Body of pancreas (tissue), 4 donors: Measurements from ENCODE around the gene ESX1. TPM values are rescaled to one million over a fixed set of nuclear protein-coding genes. Genes with fewer than 3 reads are reported as not detected.

Experiments used
- ATAC-seq: fragments of 150-250 bp; one replicate; pipeline ENCODE4 v1.9.1; 2016
- DNase-seq, 4 donors: peaks; one replicate each; pipeline ENCODE4 v3.0.0-alpha.2; 2019
- H3K27ac ChIP-seq, 4 donors: fragments of 200-600 bp; sonication (generic); 1 replicate in 3 of 4; 2 replicates in 1 of 4; pipeline versions ENCODE4 v1.5.1 to v1.6.1; 2016 to 2019; ENCODE audit warnings: mild to moderate bottlenecking in 1 of 4, mixed read lengths in 1 of 4, moderate library complexity in 1 of 4
- H3K27me3 ChIP-seq, 2 donors: fragments of 200-600 bp; sonication (generic); one replicate each; pipeline ENCODE4 v1.6.0; 2016; ENCODE audit warnings: mild to moderate bottlenecking in 1 of 2
- H3K36me3 ChIP-seq, 2 donors: fragments of 200-600 bp; sonication (generic); replicated peaks in 1 of 2; 2 replicates each; pipeline ENCODE4 v1.5.1; 2016; ENCODE audit warnings: low read depth in 2 of 2; ENCODE audit not compliant: insufficient read depth in 1 of 2
- H3K4me1 ChIP-seq: fragments of 200-600 bp; sonication (generic); one replicate; pipeline ENCODE4 v1.6.0; 2016
- H3K4me3 ChIP-seq, 2 donors: fragments of 200-600 bp; sonication (generic); 1 replicate in 1 of 2; 2 replicates in 1 of 2; pipeline ENCODE4 v1.5.1; 2016 to 2019
- H3K9me3 ChIP-seq, 3 donors: fragments of 200-600 bp; sonication (generic); 1 replicate in 2 of 3; 2 replicates in 1 of 3; pipeline ENCODE4 v1.5.1; 2016
- CTCF ChIP-seq, 7 experiments: fragments of 450-650 bp in 4 of 7; fragments of 200-600 bp in 3 of 7; sonication (generic) in 3 of 7; IDR thresholded peaks; one replicate each; pipeline ENCODE4 v1.5.1; 2016 to 2019; ENCODE audit warnings: antibody characterized with exemption in 7 of 7
- POLR2A ChIP-seq, 3 donors: fragments of 450-650 bp; IDR thresholded peaks; one replicate each; pipeline ENCODE4 v1.6.1; 2016; ENCODE audit warnings: antibody characterized with exemption in 3 of 3, mild to moderate bottlenecking in 2 of 3
- WGBS, 2 donors: methylation state at CpG; one replicate each; pipeline ENCODE4 v1.1.5; 2017; 5-methylcytosine and 5-hydroxymethylcytosine counted together
- intact Hi-C: fragments of 100-400 bp; cut with DNase I; formaldehyde crosslinking; loops from one replicate; pipeline ENCODE4 v1.15.1; 2023
- total RNA-seq, 2 donors: library from RNA; depleted of rRNA; stranded (reverse); fragments of >200 nt; gene quantifications; one replicate each; pipeline ENCODE4 v1.1.0, GENCODE V29; 2016

Gene ESX1
- total RNA-seq, 2 donors from 2014 or later = not detected

- H3K27ac ChIP-seq = no peak overlapping the region
- no peaks in the 10 kb centered on the region for H3K27me3 ChIP-seq
- ATAC-seq = no peak
- H3K4me1 ChIP-seq = no peaks in the 10 kb centered on the region
- no peaks in the 10 kb centered on the region for H3K36me3 ChIP-seq
- H3K9me3 ChIP-seq = no peaks in the 10 kb centered on the region
- no peak for TF ChIP-seq POLR2A (IDR thresholded peaks at IDR 0.05)
- TF ChIP-seq CTCF (IDR thresholded peaks at IDR 0.05) = no peak
- no peak for DNase-seq
- 52 to 67% methylated on average over 2 of the region's 2 CpGs for WGBS, 2 donors
- intact Hi-C loops = no loop called here
- H3K4me3 ChIP-seq = no peak overlapping the region
These were observed 29.8 kb upstream of the ESX1 start for GRCh38 chrX:104284507-104284906.

- DNase-seq = no peak
- no peak overlapping the region for H3K27ac ChIP-seq
- H3K27me3 ChIP-seq = no peaks in the 10 kb centered on the region
These were observed 27.5 kb upstream of the ESX1 start for GRCh38 chrX:104282166-104282725.

GRCh38 chrX:104281564-104281963 lies 26.8 kb upstream of the ESX1 start:
- WGBS, 2 donors = 84 to 95% methylated on average over 4 of the region's 4 CpGs
- DNase-seq = no peak
- Histone ChIP-seq H3K27me3 (no peaks in the 10 kb centered on the region), H3K27ac (no peak overlapping the region), H3K4me3 (no peak overlapping the region), H3K4me1 (no peaks in the 10 kb centered on the region), H3K36me3 (no peaks in the 10 kb centered on the region), H3K9me3 (no peaks in the 10 kb centered on the region)
- no peak for ATAC-seq
- no peak for TF ChIP-seq CTCF (IDR thresholded peaks at IDR 0.05)
- TF ChIP-seq POLR2A (IDR thresholded peaks at IDR 0.05) = no peak
- intact Hi-C loops = no loop called here

More at GRCh38 chrX:104282166-104282725, 27.5 kb upstream of the ESX1 start:
- intact Hi-C loops = no loop called here
- ATAC-seq = no peak
- Histone ChIP-seq H3K36me3 (no peaks in the 10 kb centered on the region), H3K4me3 (no peak overlapping the region), H3K9me3 (no peaks in the 10 kb centered on the region), H3K4me1 (no peaks in the 10 kb centered on the region)
- 43 to 50% methylated on average over 9 of the region's 9 CpGs for WGBS, 2 donors
- TF ChIP-seq POLR2A (IDR thresholded peaks at IDR 0.05) (no peak), CTCF (IDR thresholded peaks at IDR 0.05) (no peak)

- no peaks in the 10 kb centered on the region for H3K36me3 ChIP-seq
- DNase-seq (no peak), ATAC-seq (no peak)
- no peaks in the 10 kb centered on the region for H3K9me3 ChIP-seq
- TF ChIP-seq POLR2A (IDR thresholded peaks at IDR 0.05) (no peak), CTCF (IDR thresholded peaks at IDR 0.05) (no peak)
- intact Hi-C loops = no loop called here
- H3K27ac ChIP-seq = no peak overlapping the region
- no peak overlapping the region for H3K4me3 ChIP-seq
- H3K27me3 ChIP-seq = no peaks in the 10 kb centered on the region
- whole genome bisulfite sequencing, 2 donors = 79 to 80% methylated on average over 5 of the region's 5 CpGs
- H3K4me1 ChIP-seq = no peaks in the 10 kb centered on the region
These were observed 25.9 kb upstream of the ESX1 start for GRCh38 chrX:104280609-104281008.

GRCh38 chrX:104270916-104271512 lies 16.3 kb upstream of the ESX1 start:
- peak; percentile 25 to 61 (median 36) for DNase-seq
- H3K27me3 ChIP-seq = no peaks in the 10 kb centered on the region
- ATAC-seq = no peak
- no peaks in the 10 kb centered on the region for H3K4me1 ChIP-seq
- no peak overlapping the region for H3K27ac ChIP-seq
- no peaks in the 10 kb centered on the region for H3K9me3 ChIP-seq
- WGBS, 2 donors = 0 to 3% methylated on average over 5 to 7 of the region's 7 CpGs
- intact Hi-C loops = no loop called here
- no peaks in the 10 kb centered on the region for H3K36me3 ChIP-seq
- H3K4me3 ChIP-seq = no peak overlapping the region
- TF ChIP-seq POLR2A (IDR thresholded peaks at IDR 0.05) (no peak), CTCF (IDR thresholded peaks at IDR 0.05) (peak; percentile 25 to 54 (median 38))
